Renal cortex interstitium (tissue), 11 donors: ENCODE data around the gene SCN2A. TPM values are rescaled to one million over a fixed set of nuclear protein-coding genes. Genes with fewer than 3 reads are reported as not detected.
"Not testable (repeated sequence)": the region's sequence is repeated elsewhere in the genome, so short reads cannot be mapped to it uniquely, and the experiment has no call there.

Source experiments
- DNase-seq, 11 donors: peaks; one replicate each; pipeline ENCODE4 v3.0.0-alpha.2; 2013; ENCODE audit warnings: low read depth in 9 of 11, low spot score in 4 of 11; ENCODE audit errors: extremely low read depth in 1 of 11
- polyA plus RNA-seq, 3 donors: library from polyadenylated mRNA; unstranded; fragments of 120-200 nt; gene quantifications; one replicate each; pipeline ENCODE4 v1.2.1, GENCODE V29; 2013; ENCODE audit not compliant: insufficient read length in 3 of 3

The SCN2A gene
- polyA plus RNA-seq, 3 donors, result 1.2 to 4.3 (median 2.2) TPM

- no peak for DNase-seq
These were observed 56.4 kb downstream of the SCN2A start for GRCh38 chr2:165295643-165296042.

- DNase-seq, result no peak
These were observed 66.3 kb downstream of the SCN2A start for GRCh38 chr2:165305391-165306096.

- no peak for DNase-seq
These were observed 68.1 kb downstream of the SCN2A start for GRCh38 chr2:165307317-165307716.

GRCh38 chr2:165311949-165312348 is 72.7 kb downstream of the SCN2A start:
- DNase-seq, result no peak

DNA sequence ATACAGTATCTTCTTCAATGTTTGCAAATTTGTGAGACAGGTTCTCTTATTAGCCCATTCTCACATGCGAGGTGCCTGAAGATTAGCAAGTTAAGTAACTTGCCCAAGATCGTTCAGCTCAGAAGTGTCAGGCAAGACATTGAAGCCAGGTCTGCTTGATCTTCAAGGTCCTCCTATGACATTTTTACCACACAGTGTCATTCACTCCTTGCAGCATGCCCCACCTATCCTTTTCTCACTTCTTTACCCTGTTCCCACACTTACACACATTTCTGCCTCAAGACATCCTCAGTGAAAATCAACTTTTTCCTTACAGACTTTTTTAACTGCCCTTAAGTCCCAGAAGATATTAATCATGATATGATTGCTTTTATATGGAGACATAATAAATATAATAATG is 73.8 kb downstream of the SCN2A start:
- DNase-seq, result no peak

DNA sequence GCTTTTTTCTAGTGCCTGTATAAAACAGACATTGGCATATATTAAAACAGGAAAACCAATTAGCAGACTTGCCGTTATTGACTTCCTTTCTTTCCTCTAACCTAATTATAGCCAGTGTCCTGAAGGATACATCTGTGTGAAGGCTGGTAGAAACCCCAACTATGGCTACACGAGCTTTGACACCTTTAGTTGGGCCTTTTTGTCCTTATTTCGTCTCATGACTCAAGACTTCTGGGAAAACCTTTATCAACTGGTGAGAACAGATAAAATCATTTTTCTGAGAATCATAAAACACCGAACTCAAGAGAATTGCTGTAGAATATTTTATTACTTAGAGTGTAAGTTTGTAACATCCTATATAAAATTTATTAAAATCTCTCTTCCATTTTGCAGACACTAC is 74.3 kb downstream of the SCN2A start:
- DNase-seq, result no peak

- DNase-seq, result no peak
These were observed 89.1 kb downstream of the SCN2A start for GRCh38 chr2:165328272-165328671.

DNA sequence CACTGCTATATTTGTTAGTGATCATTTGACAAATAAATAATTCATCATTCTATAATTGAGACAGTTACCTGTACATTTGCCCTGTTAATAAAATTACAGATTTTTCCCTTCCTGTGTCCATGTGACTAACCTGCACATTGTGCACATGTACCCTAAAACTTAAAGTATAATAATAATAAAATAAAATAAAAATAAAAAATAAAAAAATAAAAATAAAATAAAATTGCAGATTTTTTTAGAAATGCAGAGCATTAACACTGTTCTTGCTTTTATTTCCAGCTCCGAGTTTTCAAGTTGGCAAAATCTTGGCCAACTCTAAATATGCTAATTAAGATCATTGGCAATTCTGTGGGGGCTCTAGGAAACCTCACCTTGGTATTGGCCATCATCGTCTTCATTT is 105.1 kb downstream of the SCN2A start:
- DNase-seq, result not testable (repeated sequence)

DNA sequence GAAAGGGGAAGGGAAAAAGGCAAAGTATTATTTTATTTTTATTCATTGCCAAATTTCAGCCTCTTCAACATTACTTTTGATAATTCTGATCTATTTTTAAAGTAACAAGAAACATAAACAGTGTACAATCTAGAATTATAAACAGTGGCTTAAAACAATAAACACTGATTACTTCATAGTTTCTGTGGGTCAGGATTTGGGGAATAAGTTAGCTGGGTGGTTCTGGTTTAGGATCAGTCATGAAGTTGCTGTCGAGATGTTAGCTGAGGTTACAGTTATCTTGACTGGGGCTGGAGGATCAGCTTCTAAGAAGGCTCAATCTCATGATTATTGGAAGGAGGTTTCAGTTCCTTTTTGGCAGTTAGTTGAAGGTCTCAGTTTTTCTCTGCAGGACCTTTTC is 109.2 kb downstream of the SCN2A start:
- DNase-seq, result no peak

GRCh38 chr2:165349181-165349580 is 110.0 kb downstream of the SCN2A start:
- DNase-seq, result no peak

DNA sequence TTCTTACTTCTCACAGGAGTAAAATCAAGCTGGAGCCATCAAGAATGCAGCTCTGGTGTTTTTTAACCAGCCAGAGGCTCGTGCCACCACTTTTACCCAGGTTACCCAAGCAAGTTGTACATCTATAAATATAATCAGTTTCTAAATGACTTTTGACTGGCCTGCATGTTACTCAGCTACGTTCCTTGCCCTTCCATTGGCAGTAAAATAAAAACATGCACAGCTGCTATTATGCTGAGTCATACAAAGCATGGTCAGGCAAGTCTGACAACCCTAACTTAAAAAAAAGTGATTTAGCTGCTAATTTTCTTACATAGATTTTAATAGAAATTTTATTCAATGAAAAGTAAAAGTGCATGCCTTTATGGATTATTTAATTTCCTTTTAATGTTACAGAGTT is 118.5 kb downstream of the SCN2A start:
- no peak for DNase-seq

GRCh38 chr2:165361514-165361913 is 122.3 kb downstream of the SCN2A start:
- DNase-seq, result peak in 4 of 11 donors; percentile 6 to 27 (median 12)

DNA sequence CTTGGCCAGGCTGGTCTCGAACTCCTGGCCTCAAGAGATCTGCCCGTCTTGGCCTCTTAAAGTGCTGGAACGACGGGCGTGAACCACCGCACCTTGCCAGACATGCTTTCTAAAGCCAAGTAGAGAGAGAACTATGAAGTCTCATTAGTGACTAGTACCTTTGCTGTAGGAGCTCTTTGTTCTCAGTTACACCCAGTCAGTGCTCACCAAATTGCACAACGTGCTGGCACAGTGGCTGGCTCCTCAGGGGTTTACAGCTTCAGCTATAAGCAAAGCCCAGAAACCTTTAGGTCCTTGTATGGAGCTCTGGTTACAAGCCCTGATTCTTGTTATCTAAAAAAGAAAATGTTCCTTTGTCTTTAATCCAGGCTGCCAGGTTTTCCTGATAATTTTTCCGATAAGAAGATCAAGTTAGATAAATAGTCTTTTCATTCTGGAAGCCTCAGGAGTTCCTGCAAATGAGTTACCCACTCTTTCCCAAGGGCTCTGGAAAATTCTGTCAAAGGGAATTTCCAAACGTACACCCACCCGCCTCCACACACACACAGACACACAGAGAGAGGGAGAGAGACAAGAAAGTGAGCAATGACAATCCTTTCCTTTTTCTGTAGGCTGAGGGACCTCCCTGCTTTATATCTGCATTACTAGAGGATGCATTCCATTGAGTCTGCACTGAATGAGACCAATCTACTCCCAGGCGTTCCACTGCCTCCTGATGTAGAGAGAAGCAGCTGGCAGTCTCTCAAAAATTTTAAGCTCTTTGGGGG is 130.1 kb downstream of the SCN2A start:
- no peak for DNase-seq

DNA sequence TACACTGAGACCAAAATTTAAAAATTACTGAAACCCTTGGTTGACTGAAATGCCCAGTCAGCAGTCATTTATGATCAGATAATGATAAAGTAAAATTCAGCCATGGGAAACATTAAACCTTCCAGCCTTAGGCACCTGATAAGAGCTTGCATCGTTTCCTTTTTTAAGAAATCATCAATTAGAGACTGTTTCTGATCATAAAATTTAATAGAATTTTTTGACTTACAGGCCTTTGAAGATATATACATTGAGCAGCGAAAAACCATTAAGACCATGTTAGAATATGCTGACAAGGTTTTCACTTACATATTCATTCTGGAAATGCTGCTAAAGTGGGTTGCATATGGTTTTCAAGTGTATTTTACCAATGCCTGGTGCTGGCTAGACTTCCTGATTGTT is 130.7 kb downstream of the SCN2A start:
- DNase-seq, result no peak

DNA sequence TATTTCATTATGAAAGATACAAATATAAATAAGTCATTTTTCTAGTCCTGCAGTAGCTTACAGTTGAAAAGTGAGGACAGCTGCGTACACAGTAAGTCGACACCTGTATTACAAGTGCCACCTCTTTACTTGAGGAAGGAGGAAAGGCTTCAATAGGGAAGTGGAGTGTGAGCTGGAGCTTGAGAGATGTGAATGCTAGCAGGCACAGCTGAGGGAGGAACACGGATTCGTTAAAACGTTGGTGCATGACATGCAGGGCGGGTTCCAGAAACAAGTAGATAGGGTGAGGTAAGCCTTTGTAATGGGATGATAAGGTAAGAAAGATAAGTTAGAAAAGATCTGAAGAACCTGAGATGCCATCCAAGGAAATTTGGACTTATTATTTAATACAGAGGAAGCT is 132.1 kb downstream of the SCN2A start:
- no peak for DNase-seq

DNA sequence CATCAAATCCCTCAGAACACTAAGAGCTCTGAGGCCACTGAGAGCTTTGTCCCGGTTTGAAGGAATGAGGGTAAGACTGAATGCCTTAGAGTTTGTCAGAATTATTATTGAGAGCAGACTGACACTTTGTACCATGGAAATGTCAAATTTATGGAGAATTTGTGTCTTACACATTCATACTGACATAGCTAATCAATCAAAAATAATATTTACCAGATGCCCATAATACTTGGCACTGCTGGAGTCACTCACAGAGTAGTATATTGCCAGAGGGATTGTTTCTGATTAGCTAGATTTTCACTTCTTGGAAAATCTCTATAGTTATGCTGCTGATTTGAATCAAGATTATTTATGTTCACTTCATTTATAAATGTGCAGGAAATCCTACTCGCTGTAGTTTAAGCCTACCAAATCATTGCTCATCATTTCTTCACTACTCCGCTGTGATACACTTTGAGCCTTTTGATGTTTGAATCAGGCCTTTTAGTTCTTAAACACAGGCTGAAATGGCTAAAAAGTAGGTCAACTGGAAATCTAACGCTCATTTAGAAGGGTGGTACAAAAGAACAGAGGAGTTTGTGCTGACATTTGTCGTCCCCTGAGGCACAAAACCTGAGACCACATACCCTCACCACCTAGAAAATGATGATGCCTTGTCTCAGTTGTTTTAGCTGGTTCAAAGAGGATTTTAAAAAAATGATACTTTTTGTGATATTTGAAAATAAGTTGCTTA is 134.2 kb downstream of the SCN2A start:
- DNase-seq, result no peak

DNA sequence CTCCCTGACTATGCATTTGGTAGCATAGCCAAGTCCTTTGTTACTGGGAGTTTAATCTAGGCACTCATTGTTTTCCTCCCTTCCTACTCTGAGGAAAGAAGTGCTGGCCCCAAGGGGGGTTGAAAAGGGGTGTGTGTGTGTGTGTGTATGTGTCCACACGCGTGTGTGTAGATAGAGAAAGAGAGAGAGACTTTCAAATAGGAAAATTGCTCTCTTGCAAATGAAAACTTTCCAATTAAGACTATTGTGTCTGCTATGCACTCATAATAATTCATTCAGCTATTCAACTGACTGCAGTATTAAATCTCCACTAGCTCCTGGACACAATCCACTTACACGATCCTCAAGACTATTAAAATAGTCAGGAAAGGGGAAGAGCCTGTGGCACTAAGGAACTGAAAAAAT is 137.4 kb downstream of the SCN2A start:
- no peak for DNase-seq

DNA sequence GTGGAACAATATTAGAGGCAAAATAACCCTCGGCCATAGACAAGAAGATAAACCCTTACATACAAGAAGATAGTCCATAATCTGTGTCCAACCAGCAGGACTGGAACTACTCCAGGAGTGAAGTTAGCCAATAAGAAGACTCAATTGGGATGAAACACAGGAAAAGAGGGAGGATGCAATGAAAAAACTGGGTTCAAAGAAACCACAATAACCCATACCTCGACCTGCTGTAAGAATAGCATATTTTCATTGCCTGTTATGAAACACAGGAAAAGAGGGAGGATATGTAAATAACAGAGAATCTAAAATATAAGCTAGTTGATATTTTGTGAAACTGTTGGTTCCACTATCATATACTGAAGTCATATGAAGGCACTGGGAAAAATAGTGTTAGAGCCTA is 143.1 kb downstream of the SCN2A start:
- no peak for DNase-seq

GRCh38 chr2:165390875-165391274 is 151.7 kb downstream of the SCN2A start:
- DNase-seq, result no peak

GRCh38 chr2:165391791-165392190 is 152.6 kb downstream of the SCN2A start:
- DNase-seq, result no peak
